H9 (cell line): ENCODE measurements around the gene PPFIA2. TPM values are rescaled to one million over a fixed set of nuclear protein-coding genes. Genes with fewer than 3 reads are reported as not detected.

ENCODE experiments used
- DNase-seq: peaks from one replicate; pipeline ENCODE4 v3.0.0-alpha.2; 2017
- H2AFZ ChIP-seq: one replicate; pipeline ENCODE4 v1.6.1; 2013; ENCODE audit warnings: mild to moderate bottlenecking, low read length, control low read depth, moderate library complexity
- H2AK5ac ChIP-seq: 2 replicates; pipeline ENCODE4 v1.6.1; 2013; ENCODE audit warnings: low read length, control low read depth, mixed read lengths; ENCODE audit not compliant: insufficient read length
- H2BK120ac ChIP-seq: one replicate; pipeline ENCODE4 v1.6.1; 2013; ENCODE audit warnings: low read depth, mild to moderate bottlenecking, low read length, control low read depth, inconsistent platforms; ENCODE audit not compliant: poor library complexity, severe bottlenecking
- H2BK12ac ChIP-seq: 2 replicates; pipeline ENCODE4 v1.6.1; 2013; ENCODE audit warnings: low read length, control low read depth, mixed read lengths, low read depth; ENCODE audit not compliant: insufficient read length
- H2BK15ac ChIP-seq: 2 replicates; pipeline ENCODE4 v1.6.1; 2013; ENCODE audit warnings: low read depth, low read length, control low read depth
- H2BK20ac ChIP-seq: one replicate; pipeline ENCODE4 v1.6.1; 2013; ENCODE audit warnings: low read depth, mild to moderate bottlenecking, low read length, control low read depth, inconsistent platforms; ENCODE audit not compliant: poor library complexity, severe bottlenecking
- H2BK5ac ChIP-seq: 2 replicates; pipeline ENCODE4 v1.6.1; 2013; ENCODE audit warnings: low read length, control low read depth, mixed read lengths; ENCODE audit not compliant: insufficient read length
- H3K14ac ChIP-seq: 2 replicates; pipeline ENCODE4 v1.6.1; 2013; ENCODE audit warnings: low read length, control low read depth; ENCODE audit not compliant: insufficient read depth
- H3K18ac ChIP-seq: 2 replicates; pipeline ENCODE4 v1.6.1; 2013; ENCODE audit warnings: low read depth, mild to moderate bottlenecking, mixed read lengths, low read length, control low read depth; ENCODE audit not compliant: insufficient read length
- H3K23ac ChIP-seq: 2 replicates; pipeline ENCODE4 v1.6.1; 2013; ENCODE audit warnings: low read length, control low read depth, mixed read lengths, low read depth; ENCODE audit not compliant: insufficient read length
- H3K23me2 ChIP-seq: 2 replicates; pipeline ENCODE4 v1.6.1; 2013; ENCODE audit warnings: low read depth, mild to moderate bottlenecking, mixed read lengths, low read length, control low read depth; ENCODE audit not compliant: insufficient read length, poor library complexity, severe bottlenecking
- H3K27ac ChIP-seq: 2 replicates; pipeline ENCODE4 v1.5.1; 2013; ENCODE audit warnings: low read length, control low read depth, mixed read lengths, low read depth; ENCODE audit not compliant: insufficient read length
- H3K27me3 ChIP-seq: 2 replicates; pipeline ENCODE4 v1.6.1; 2013; ENCODE audit warnings: low read length, control low read depth, inconsistent platforms; ENCODE audit not compliant: insufficient read depth
- H3K4ac ChIP-seq: 2 replicates; pipeline ENCODE4 v1.6.1; 2013; ENCODE audit warnings: low read depth, mild to moderate bottlenecking, control low read depth, inconsistent platforms, low read length, moderate library complexity
- H3K4me1 ChIP-seq: 2 replicates; pipeline ENCODE4 v1.6.1; 2013; ENCODE audit warnings: low read length, control low read depth, inconsistent platforms; ENCODE audit not compliant: insufficient read depth
- H3K4me2 ChIP-seq: 2 replicates; pipeline ENCODE4 v1.6.1; 2013; ENCODE audit warnings: low read length, control low read depth, mixed read lengths; ENCODE audit not compliant: insufficient read length, insufficient read depth
- H3K56ac ChIP-seq: 2 replicates; pipeline ENCODE4 v1.6.1; 2013; ENCODE audit warnings: low read depth, mild to moderate bottlenecking, mixed read lengths, low read length, control low read depth; ENCODE audit not compliant: insufficient read length
- H3K79me1 ChIP-seq: 2 replicates; pipeline ENCODE4 v1.6.1; 2013; ENCODE audit warnings: low read depth, mild to moderate bottlenecking, moderate library complexity, low read length, control low read depth, inconsistent platforms; ENCODE audit not compliant: insufficient read depth, poor library complexity, severe bottlenecking
- H3K79me2 ChIP-seq: 2 replicates; pipeline ENCODE4 v1.6.1; 2013; ENCODE audit warnings: low read length, control low read depth, inconsistent platforms; ENCODE audit not compliant: insufficient read depth
- H3K9ac ChIP-seq: 2 replicates; pipeline ENCODE4 v1.6.1; 2013; ENCODE audit warnings: low read length, control low read depth, mixed read lengths; ENCODE audit not compliant: insufficient read length; ENCODE audit errors: extremely low read depth
- H3K9me3 ChIP-seq: one replicate; pipeline ENCODE4 v1.6.1; 2013; ENCODE audit warnings: low read depth, low read length, inconsistent platforms; ENCODE audit not compliant: control insufficient read depth
- H3T11ph ChIP-seq: one replicate; pipeline ENCODE4 v1.6.1; 2013; ENCODE audit warnings: mild to moderate bottlenecking, low read length, control low read depth, inconsistent platforms
- H4K20me1 ChIP-seq: one replicate; pipeline ENCODE4 v1.6.1; 2013; ENCODE audit not compliant: control insufficient read depth, insufficient read length, insufficient read depth
- H4K5ac ChIP-seq: 2 replicates; pipeline ENCODE4 v1.6.1; 2013; ENCODE audit warnings: low read depth, mild to moderate bottlenecking, mixed read lengths, low read length, control low read depth; ENCODE audit not compliant: insufficient read length
- H4K8ac ChIP-seq: replicated peaks from 2 replicates; pipeline ENCODE4 v1.6.1; 2013; ENCODE audit warnings: low read length, control low read depth, mixed read lengths, low read depth; ENCODE audit not compliant: insufficient read length
- H4K91ac ChIP-seq: 2 replicates; pipeline ENCODE4 v1.6.1; 2013; ENCODE audit warnings: low read depth, mild to moderate bottlenecking, moderate library complexity, mixed read lengths, low read length, control low read depth; ENCODE audit not compliant: insufficient read length
- H3K27ac Mint-ChIP-seq, 3 experiments: 2 replicates in 2 of 3; 3 replicates in 1 of 3; pipeline ENCODE4 v1.8.0; 2020 to 2021; ENCODE audit warnings: mixed read lengths in 3 of 3, mild to moderate bottlenecking in 1 of 3, moderate library complexity in 1 of 3
- H3K27me3 Mint-ChIP-seq: 2 replicates; pipeline ENCODE4 v1.8.0; 2021; ENCODE audit warnings: low read depth, mild to moderate bottlenecking, moderate library complexity, mixed read lengths
- H3K36me3 Mint-ChIP-seq, 3 experiments: 2 replicates in 2 of 3; 3 replicates in 1 of 3; pipeline ENCODE4 v1.8.0; 2020 to 2021; ENCODE audit warnings: low read depth in 3 of 3, mixed read lengths in 3 of 3; ENCODE audit not compliant: insufficient read depth in 1 of 3
- H3K4me1 Mint-ChIP-seq, 2 experiments: 2 replicates each; pipeline ENCODE4 v1.8.0; 2020; ENCODE audit warnings: mixed read lengths in 2 of 2
- H3K4me3 Mint-ChIP-seq, 2 experiments: 2 replicates in 1 of 2; 3 replicates in 1 of 2; pipeline ENCODE4 v1.8.0; 2020 to 2021; ENCODE audit warnings: mild to moderate bottlenecking in 2 of 2, mixed read lengths in 2 of 2, moderate library complexity in 1 of 2
- H3K9me3 Mint-ChIP-seq, 2 experiments: 2 replicates in 1 of 2; 3 replicates in 1 of 2; pipeline ENCODE4 v1.8.0; 2020; ENCODE audit warnings: mild to moderate bottlenecking in 2 of 2, mixed read lengths in 2 of 2, moderate library complexity in 1 of 2
- WGBS: extraction: QIAGEN DNeasy Blood & Tissue Kit; methylation state at CpG from one replicate; pipeline ENCODE4 v1.1.7; 2013; ENCODE audit warnings: missing lambda C conversion rate, low lambda C conversion rate, mixed read lengths; ENCODE audit not compliant: insufficient read length; ENCODE audit errors: extremely low coverage; 5-methylcytosine and 5-hydroxymethylcytosine counted together
- total RNA-seq: library from RNA; stranded (reverse); gene quantifications from 2 replicates; pipeline ENCODE4 v1.2.1, GENCODE V29; 2021
- TF ChIP-seq, protein P1 (sequence below): fragments of 200-600 bp; sonication (generic); conservative IDR thresholded peaks from 3 replicates; pipeline ENCODE4 v1.8.0; 2021; ENCODE audit warnings: antibody characterized with exemption, mild to moderate bottlenecking

The PPFIA2 gene
- total RNA-seq, 1 experiment from 2014 or later, result 1.3 TPM

DNA sequence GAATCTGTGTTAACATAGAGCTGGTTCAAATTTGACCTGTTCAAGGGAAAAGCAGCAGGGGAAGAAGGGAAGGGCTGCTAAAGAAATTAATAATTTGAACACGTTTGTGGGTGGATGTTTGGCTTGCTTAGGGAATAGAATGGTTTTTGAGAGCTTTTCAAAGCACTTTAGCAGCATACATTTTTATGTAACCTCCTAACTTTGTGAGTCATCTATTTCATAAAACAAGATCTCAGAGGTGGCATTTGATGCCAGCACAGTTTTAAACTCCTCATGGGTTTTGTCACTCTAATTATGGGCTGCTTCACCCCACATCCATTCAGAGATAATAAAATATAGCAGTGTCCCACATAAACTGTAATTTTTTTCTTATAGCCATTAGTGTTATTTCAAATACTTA, 537.5 kb downstream of the PPFIA2 start:
- H3K4me1 ChIP-seq, result no peaks in the 10 kb centered on the region
- H3K18ac ChIP-seq, result no peak overlapping the region
- Mint-ChIP-seq H3K36me3 (no peaks in the 10 kb centered on the region), H3K27ac (no peak overlapping the region), H3K4me3 (no peak overlapping the region), H3K27me3 (no peaks in the 10 kb centered on the region), H3K9me3 (no peaks in the 10 kb centered on the region), H3K4me1 (peaks cover 5% of the 10 kb centered on the region in 2 experiments; a peak in 3 of 4 replicates)
- H3K4me2 ChIP-seq, result no peak overlapping the region
- TF ChIP-seq, protein P1, sequence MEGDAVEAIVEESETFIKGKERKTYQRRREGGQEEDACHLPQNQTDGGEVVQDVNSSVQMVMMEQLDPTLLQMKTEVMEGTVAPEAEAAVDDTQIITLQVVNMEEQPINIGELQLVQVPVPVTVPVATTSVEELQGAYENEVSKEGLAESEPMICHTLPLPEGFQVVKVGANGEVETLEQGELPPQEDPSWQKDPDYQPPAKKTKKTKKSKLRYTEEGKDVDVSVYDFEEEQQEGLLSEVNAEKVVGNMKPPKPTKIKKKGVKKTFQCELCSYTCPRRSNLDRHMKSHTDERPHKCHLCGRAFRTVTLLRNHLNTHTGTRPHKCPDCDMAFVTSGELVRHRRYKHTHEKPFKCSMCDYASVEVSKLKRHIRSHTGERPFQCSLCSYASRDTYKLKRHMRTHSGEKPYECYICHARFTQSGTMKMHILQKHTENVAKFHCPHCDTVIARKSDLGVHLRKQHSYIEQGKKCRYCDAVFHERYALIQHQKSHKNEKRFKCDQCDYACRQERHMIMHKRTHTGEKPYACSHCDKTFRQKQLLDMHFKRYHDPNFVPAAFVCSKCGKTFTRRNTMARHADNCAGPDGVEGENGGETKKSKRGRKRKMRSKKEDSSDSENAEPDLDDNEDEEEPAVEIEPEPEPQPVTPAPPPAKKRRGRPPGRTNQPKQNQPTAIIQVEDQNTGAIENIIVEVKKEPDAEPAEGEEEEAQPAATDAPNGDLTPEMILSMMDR, result no peak
- no peaks in the 10 kb centered on the region for H4K20me1 ChIP-seq
- no CpG with 5 or more reads among the region's 1 CpG for WGBS
- no peaks in the 10 kb centered on the region for H3K23me2 ChIP-seq
- no peak overlapping the region for H3K23ac ChIP-seq
- no peak overlapping the region for H2AFZ ChIP-seq
- H3K9ac ChIP-seq, result no peak overlapping the region
- H2BK5ac ChIP-seq, result no peak overlapping the region
- H2BK15ac ChIP-seq, result no peak overlapping the region
- no peak overlapping the region for H3K4ac ChIP-seq
- no peak overlapping the region for H2BK12ac ChIP-seq
- H3K79me1 ChIP-seq, result no peaks in the 10 kb centered on the region
- no peak overlapping the region for H4K5ac ChIP-seq
- H2AK5ac ChIP-seq, result no peak overlapping the region
- no peak overlapping the region for H3K27ac ChIP-seq
- H3K56ac ChIP-seq, result no peak overlapping the region
- no peak for DNase-seq
- H4K91ac ChIP-seq, result no peak overlapping the region
- no peaks in the 10 kb centered on the region for H3K9me3 ChIP-seq
- H3K14ac ChIP-seq, result no peak overlapping the region
- no peak overlapping the region for H4K8ac ChIP-seq
- no peak overlapping the region for H3T11ph ChIP-seq
- no peaks in the 10 kb centered on the region for H3K27me3 ChIP-seq
- no peaks in the 10 kb centered on the region for H3K79me2 ChIP-seq
- H2BK20ac ChIP-seq, result no peak overlapping the region
- H2BK120ac ChIP-seq, result no peak overlapping the region
